GM12873 (cell line): Measurements from ENCODE around the gene FLRT1.

Source experiments
- TF ChIP-seq, protein P1 (sequence below): IDR thresholded peaks from 2 replicates; pipeline ENCODE4 v1.5.1; 2012; ENCODE audit warnings: low read depth, mild to moderate bottlenecking, moderate library complexity, low read length, control low read depth; ENCODE audit not compliant: insufficient read depth; ENCODE audit errors: missing control alignments

FLRT1 gene, protein sequence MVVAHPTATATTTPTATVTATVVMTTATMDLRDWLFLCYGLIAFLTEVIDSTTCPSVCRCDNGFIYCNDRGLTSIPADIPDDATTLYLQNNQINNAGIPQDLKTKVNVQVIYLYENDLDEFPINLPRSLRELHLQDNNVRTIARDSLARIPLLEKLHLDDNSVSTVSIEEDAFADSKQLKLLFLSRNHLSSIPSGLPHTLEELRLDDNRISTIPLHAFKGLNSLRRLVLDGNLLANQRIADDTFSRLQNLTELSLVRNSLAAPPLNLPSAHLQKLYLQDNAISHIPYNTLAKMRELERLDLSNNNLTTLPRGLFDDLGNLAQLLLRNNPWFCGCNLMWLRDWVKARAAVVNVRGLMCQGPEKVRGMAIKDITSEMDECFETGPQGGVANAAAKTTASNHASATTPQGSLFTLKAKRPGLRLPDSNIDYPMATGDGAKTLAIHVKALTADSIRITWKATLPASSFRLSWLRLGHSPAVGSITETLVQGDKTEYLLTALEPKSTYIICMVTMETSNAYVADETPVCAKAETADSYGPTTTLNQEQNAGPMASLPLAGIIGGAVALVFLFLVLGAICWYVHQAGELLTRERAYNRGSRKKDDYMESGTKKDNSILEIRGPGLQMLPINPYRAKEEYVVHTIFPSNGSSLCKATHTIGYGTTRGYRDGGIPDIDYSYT

DNA sequence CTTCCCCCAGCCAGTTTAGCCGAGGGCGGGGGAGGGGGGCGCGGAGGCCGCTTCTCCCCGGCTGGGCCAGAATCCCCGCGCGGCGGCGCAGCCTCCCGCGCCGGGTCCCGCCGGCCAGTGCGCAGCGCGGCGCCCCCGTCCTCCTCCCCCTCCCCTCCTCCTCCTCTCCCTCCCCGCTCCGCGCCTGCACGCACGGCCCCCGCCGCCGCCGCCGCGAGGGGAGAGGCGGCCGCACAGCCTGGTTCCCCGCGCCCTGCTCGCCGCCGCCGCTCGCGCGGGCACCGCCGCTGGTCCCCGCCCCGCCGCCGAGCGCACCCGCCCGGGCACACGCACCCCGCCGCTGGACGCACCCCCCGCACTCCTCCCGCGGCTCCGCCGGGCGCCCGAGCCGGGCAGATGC is at the start of gene FLRT1:
Gene FLRT1 (plus strand): TSS at position 356 of the 400 bp plus-strand sequence. CDS start 80,337 bp downstream, outside the sequence.
- TF ChIP-seq, protein P1, sequence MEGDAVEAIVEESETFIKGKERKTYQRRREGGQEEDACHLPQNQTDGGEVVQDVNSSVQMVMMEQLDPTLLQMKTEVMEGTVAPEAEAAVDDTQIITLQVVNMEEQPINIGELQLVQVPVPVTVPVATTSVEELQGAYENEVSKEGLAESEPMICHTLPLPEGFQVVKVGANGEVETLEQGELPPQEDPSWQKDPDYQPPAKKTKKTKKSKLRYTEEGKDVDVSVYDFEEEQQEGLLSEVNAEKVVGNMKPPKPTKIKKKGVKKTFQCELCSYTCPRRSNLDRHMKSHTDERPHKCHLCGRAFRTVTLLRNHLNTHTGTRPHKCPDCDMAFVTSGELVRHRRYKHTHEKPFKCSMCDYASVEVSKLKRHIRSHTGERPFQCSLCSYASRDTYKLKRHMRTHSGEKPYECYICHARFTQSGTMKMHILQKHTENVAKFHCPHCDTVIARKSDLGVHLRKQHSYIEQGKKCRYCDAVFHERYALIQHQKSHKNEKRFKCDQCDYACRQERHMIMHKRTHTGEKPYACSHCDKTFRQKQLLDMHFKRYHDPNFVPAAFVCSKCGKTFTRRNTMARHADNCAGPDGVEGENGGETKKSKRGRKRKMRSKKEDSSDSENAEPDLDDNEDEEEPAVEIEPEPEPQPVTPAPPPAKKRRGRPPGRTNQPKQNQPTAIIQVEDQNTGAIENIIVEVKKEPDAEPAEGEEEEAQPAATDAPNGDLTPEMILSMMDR, result no peak

DNA sequence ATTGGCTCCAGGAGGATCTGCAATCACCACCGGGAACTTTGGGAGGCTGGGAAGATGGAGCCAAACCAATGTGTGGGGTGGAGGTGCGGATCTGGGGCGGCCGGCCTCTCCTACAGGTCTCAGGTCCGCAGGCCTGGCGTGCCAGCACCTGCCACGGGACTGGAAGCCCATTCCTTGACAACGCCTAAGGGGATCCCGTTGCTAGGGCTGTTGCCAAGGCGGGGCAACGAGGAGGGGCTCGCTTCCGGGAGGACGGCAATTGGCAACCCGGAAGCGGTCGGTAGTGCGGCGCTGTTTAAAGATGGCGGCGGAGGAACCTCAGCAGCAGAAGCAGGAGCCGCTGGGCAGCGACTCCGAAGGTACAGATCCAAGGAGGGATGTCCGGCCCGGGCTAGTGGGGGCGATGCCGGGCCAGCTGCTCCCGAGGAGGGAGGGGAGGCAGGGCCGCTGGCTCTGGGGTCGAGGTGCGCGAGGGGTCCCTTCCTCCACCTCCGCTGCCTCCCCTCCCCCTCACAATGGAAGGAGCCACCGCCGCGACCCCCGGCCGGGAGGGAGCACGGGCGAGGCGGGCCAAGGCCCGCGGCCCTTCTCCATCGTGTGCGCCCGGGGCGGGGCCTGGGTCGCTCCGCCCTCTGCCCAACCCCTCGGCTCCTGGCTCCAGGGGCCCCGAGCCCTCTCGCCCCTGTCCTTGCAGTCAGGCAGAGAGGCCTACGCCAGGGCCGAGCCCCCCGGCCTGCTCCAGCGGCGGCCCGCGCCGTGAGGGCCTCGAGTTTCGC is 49.4 kb upstream of the FLRT1 start, which contains the start of gene OTUB1:
Gene OTUB1 (plus strand): TSS at position 283 of the 776 bp plus-strand sequence. CDS start 19 bp downstream, at position 302.
- TF ChIP-seq, protein P1, result no peak

DNA sequence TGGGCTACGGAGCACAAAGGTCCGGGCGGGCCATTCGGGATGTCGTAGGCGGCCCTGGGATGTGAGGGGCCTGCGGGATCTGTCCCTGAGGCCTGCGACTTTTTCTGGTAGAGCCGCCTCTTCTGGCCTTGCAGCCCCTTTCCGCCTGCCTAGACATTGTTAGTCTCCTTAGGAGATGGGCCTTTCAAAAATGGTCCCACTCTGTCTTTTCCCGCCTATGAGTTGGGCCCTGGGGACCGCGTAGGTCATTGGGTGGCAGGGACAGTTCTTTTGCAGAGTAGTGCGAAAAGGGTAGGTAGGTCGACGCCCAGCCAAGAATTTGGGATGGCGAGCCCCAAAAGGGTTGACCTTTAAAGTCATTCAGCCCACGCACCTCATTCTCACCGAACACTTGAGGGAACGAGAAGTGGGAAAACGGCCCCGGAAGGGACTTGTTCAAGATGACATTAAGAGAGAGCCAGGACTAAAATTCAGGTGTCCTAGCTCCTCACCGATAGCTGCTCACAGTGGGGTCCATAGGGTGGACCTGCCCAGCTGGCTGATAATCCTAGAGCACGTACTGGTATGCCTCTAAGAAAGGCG is 48.7 kb upstream of the FLRT1 start:
- TF ChIP-seq, protein P1, result no peak

DNA sequence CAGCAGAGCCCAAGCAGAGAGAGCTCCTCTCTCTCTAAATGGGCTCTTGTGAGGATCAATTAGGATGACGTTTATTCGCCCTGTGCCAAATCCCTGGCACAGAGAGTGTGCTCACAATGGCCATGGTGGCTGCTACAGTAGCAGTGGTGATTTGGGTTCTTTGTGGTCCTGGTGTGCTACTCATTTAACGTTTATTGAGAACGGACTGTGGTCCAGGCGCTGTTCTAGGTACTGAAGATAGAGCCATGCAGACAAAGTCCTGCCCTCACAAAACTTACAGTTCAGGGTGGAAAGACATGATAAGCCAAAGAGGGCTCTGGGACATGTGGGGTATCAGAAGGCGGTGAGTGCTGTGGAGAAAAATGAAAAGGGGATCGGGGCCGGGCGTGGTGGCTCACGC is 44.2 kb upstream of the FLRT1 start:
- TF ChIP-seq, protein P1, result no peak

DNA sequence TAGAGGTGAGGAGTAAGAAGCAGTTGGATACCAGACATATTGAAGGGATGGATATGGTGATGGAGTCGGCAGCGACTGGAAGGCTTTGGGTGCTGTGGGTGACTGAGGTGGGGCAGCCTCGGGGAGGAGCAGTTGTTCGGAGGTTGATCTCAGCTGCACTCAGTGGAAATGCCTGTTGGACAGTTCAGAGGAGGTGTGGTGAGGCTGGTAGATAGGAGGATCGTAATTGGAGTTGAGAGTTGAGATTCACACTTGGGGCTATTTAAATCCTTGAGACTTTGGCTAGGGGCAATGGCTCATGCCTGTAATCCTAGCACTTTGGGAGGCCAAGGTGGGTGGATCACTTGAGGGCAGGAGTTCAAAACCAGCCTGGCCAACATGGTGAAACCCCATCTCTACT is 42.6 kb upstream of the FLRT1 start:
- TF ChIP-seq, protein P1, result no peak

DNA sequence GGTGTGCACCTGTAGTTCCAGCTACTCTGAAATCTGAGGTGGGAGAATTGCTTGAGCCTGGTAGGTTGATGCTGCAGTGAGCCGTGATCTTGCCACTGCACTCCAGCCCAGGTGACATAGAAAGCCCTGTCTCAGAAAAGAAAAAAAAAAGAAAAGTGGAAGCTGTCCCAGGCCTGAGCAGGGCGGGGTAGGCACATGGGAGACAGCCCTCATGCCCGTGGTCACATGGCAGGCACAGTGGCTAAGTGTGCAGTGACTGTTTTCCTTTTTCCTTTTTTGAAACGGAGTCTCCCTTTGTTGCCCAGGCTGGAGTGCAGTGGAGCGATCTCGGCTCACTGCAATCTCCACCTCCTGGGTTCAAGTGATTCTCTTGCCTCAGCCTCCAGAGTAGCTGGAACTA is 41.7 kb upstream of the FLRT1 start:
- TF ChIP-seq, protein P1, result no peak
